Type B pancreatic cell (in vitro differentiated cells): Measurements from ENCODE around the gene YIPF4. TPM values are rescaled to one million over a fixed set of nuclear protein-coding genes. Genes with fewer than 3 reads are reported as not detected.
"Not testable (repeated sequence)": the region's sequence is repeated elsewhere in the genome, so short reads cannot be mapped to it uniquely, and the experiment has no call there.

Experiments used
- DNase-seq: peaks from one replicate; pipeline ENCODE4 v3.0.0; 2021; ENCODE audit warnings: mixed read lengths; ENCODE audit not compliant: unreplicated experiment; ENCODE audit errors: extremely low spot score
- H3K27ac Mint-ChIP-seq: 2 replicates; pipeline ENCODE4 v1.8.0; 2021; ENCODE audit warnings: mild to moderate bottlenecking, mixed read lengths
- H3K27me3 Mint-ChIP-seq: 2 replicates; pipeline ENCODE4 v1.8.0; 2021; ENCODE audit warnings: mixed read lengths
- H3K36me3 Mint-ChIP-seq: 2 replicates; pipeline ENCODE4 v1.8.0; 2021; ENCODE audit warnings: mixed read lengths
- H3K4me1 Mint-ChIP-seq: one replicate; pipeline ENCODE4 v1.8.0; 2021; ENCODE audit warnings: mixed read lengths; ENCODE audit not compliant: unreplicated experiment
- H3K4me3 Mint-ChIP-seq: 2 replicates; pipeline ENCODE4 v1.8.0; 2021; ENCODE audit warnings: mild to moderate bottlenecking, mixed read lengths
- H3K9me3 Mint-ChIP-seq: 2 replicates; pipeline ENCODE4 v1.8.0; 2021; ENCODE audit warnings: mixed read lengths
- CTCF ChIP-seq: fragments of 200-600 bp; sonication (generic); conservative IDR thresholded peaks from 2 replicates; pipeline ENCODE4 v1.5.0; 2021; ENCODE audit warnings: antibody characterized with exemption, mild to moderate bottlenecking
- total RNA-seq: library from RNA; stranded (reverse); gene quantifications from 2 replicates; pipeline ENCODE4 v1.2.1, GENCODE V29; 2021; ENCODE audit warnings: low replicate concordance

Gene YIPF4
- total RNA-seq, 1 donor from 2014 or later, result 46.1 TPM

GRCh38 chr2:32310577-32310976 lies 32.9 kb downstream of the YIPF4 start:
- Mint-ChIP-seq H3K27me3 (no peaks in the 10 kb centered on the region), H3K4me3 (no peak overlapping the region), H3K36me3 (peaks cover 3% of the 10 kb centered on the region), H3K4me1 (no peaks in the 10 kb centered on the region), H3K9me3 (no peaks in the 10 kb centered on the region), H3K27ac (no peak overlapping the region)
- TF ChIP-seq CTCF, result no peak
- DNase-seq, result no peak

GRCh38 chr2:32314886-32315285 lies 37.2 kb downstream of the YIPF4 start:
- no peak for DNase-seq
- Mint-ChIP-seq H3K4me3 (no peak overlapping the region), H3K36me3 (no peaks in the 10 kb centered on the region), H3K9me3 (no peaks in the 10 kb centered on the region), H3K27me3 (no peaks in the 10 kb centered on the region), H3K27ac (no peak overlapping the region), H3K4me1 (no peaks in the 10 kb centered on the region)
- TF ChIP-seq CTCF, result no peak

- H3K27ac Mint-ChIP-seq, result peak overlapping the region; percentile 20
- not testable (repeated sequence) for H3K27me3 Mint-ChIP-seq
Measured at GRCh38 chr2:32328679-32329078, 51.0 kb downstream of the YIPF4 start.

GRCh38 chr2:32329180-32329980 lies 51.7 kb downstream of the YIPF4 start:
- H3K9me3 Mint-ChIP-seq, H3K27me3 Mint-ChIP-seq, H3K36me3 Mint-ChIP-seq, DNase-seq, H3K4me1 Mint-ChIP-seq: not testable (repeated sequence)
- H3K27ac Mint-ChIP-seq, result peak overlapping the region; percentile 20
- H3K4me3 Mint-ChIP-seq, result peak overlapping the region; percentile 4

More at GRCh38 chr2:32328679-32329078, 51.0 kb downstream of the YIPF4 start:
- H3K9me3 Mint-ChIP-seq, H3K36me3 Mint-ChIP-seq, H3K4me3 Mint-ChIP-seq, H3K4me1 Mint-ChIP-seq, DNase-seq: not testable (repeated sequence)

- DNase-seq, result no peak
- no peak for TF ChIP-seq CTCF
- H3K27ac Mint-ChIP-seq, result peak overlapping the region; percentile 6
- H3K4me3 Mint-ChIP-seq, result no peak overlapping the region
- H3K4me1 Mint-ChIP-seq, result peaks cover 6% of the 10 kb centered on the region
- H3K27me3 Mint-ChIP-seq, result no peaks in the 10 kb centered on the region
- no peaks in the 10 kb centered on the region for H3K9me3 Mint-ChIP-seq
- no peaks in the 10 kb centered on the region for H3K36me3 Mint-ChIP-seq
Measured at GRCh38 chr2:32330136-32330535, 52.4 kb downstream of the YIPF4 start.

GRCh38 chr2:32342801-32343200 lies 65.1 kb downstream of the YIPF4 start:
- Mint-ChIP-seq H3K4me1 (no peaks in the 10 kb centered on the region), H3K27ac (no peak overlapping the region), H3K9me3 (no peaks in the 10 kb centered on the region), H3K27me3 (no peaks in the 10 kb centered on the region), H3K4me3 (no peak overlapping the region), H3K36me3 (no peaks in the 10 kb centered on the region)
- TF ChIP-seq CTCF, result no peak
- no peak for DNase-seq

GRCh38 chr2:32350797-32351196 lies 73.1 kb downstream of the YIPF4 start:
- H3K4me3 Mint-ChIP-seq, DNase-seq, H3K27ac Mint-ChIP-seq, H3K4me1 Mint-ChIP-seq, H3K9me3 Mint-ChIP-seq, H3K27me3 Mint-ChIP-seq, H3K36me3 Mint-ChIP-seq: not testable (repeated sequence)
